ENCODE results near the gene ZEB2.

The ZEB2 gene

GRCh38 chr2:144512470-144512869, 7.4 kb downstream of the ZEB2 start:
- DNase-seq: no peak

DNA sequence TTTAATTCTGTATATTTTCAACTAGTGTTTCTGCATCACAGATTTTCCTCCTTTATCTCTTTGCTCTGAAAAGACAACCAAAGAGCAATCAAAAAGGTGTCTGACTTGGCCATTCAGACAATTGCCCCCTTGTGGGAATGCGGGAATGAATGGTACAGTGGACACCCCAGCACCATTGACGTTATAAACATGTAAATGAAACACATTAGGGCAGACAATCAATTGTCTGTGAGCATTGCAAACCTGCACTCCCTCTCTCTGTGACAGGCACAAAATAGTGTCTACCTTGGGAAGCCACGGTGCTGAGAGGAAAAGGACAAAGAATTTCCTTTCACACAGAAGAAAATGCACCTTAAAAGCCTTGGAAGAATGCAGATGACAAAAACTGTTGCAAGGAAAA, 8.0 kb downstream of the ZEB2 start:
- no peak for DNase-seq

GRCh38 chr2:144511226-144511810, 8.6 kb downstream of the ZEB2 start:
- DNase-seq: no peak

DNA sequence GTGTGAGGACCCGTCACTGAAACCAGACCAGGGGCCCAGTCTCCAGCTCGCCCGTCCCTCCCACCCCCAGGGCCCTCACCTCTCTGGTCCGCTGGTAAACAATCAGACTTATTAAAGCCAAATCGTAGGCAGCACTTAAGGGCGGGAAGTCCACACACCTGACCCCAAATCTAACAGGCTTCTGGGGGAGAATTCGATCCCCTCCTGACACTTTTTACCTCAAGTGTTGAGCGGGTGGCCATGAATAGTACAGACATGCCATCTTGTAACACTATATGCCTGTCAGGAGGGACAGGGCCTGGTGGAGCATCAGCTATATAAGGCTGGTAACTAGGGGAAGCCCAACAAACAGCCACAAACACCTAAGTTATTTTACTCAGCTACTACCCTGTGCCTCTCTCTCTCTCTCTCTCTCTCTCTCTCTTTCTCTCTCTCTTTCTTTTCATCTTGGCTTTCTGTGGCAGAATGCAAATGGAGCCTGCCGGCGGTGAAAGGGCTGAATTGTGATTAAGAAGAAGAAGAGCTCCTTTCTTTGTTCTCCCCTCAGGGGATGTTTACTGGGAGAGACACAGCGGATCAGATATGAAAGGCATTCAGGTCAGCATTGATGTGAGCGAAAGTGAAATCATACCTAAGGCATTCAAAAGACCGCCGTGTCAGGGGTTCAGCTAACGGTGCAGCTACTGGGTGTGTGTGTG, 9.5 kb downstream of the ZEB2 start:
- DNase-seq: no peak

GRCh38 chr2:144509879-144510221, 10.1 kb downstream of the ZEB2 start:
- no peak for DNase-seq

DNA sequence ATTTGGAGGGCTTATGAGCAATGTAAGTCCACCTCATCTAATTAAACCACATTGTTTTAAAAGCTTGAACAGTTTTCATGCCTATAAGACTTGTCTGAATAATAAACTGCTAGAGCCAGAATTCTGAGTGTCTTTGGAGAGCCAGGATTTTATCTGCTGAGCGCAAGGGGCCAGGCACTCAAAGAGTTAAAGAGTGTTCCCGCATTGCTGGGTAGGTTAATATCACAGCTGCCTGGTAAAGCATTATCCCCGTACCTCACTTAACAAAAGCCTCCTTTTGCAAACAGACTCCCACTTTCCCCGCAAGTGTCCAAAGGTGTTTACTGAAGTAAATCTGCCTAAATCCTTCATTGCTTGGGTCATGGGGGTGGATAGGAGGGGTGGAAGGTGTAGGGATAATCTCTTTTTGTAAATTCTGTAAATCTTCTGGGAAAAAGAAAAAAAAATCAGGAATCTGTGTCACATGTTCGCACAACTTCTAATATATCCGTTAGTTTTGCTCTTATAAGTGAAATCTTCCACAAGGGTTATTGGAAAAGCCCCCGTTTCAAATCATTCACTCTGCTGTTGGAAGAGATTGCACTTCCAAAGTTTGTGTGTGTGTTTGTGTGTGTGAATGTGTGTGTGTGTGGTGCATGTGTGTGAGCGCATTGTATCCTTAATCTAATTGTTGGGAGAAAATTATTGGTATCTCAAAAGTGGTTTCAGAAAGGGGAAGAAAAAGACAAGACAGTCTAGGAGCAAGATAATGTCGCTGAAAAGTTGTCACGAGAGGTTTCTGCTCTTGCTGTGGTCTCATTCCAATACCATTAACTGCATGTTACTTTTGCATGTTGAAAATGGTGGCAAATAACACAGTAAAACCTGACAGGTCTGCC, 10.7 kb downstream of the ZEB2 start:
- DNase-seq: no peak

DNA sequence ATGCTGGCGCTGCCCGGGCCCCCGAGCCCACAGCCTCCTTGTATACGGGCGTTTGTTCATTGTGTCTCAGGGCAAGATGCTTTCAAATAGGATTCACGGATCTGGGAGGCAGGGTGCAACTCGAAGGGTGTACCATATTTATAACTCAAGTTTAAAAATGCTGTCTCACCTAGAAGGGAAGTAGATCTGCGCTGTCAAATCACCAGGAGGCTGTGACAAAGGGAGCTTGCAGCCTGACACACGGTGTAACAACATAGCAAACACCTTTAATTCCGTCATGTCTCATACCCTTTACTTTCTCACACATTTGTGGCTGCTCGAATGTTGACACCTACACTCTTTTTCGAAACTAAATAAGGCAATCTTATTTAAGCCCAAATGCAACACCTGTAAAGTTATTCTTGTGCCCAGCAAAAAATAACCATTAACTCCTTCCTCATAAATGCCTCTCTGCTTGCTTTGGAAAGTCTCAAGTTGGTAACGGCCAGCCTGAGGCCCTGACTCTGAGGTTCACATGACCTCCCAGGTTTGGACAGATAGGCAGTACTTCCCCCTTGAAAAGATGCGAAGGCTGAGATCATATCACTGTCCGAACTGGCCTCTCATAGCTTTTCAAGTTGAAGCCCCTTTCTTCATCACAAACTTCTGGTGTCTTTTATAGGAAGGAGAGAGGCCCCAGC, 11.6 kb downstream of the ZEB2 start:
- DNase-seq: no peak

DNA sequence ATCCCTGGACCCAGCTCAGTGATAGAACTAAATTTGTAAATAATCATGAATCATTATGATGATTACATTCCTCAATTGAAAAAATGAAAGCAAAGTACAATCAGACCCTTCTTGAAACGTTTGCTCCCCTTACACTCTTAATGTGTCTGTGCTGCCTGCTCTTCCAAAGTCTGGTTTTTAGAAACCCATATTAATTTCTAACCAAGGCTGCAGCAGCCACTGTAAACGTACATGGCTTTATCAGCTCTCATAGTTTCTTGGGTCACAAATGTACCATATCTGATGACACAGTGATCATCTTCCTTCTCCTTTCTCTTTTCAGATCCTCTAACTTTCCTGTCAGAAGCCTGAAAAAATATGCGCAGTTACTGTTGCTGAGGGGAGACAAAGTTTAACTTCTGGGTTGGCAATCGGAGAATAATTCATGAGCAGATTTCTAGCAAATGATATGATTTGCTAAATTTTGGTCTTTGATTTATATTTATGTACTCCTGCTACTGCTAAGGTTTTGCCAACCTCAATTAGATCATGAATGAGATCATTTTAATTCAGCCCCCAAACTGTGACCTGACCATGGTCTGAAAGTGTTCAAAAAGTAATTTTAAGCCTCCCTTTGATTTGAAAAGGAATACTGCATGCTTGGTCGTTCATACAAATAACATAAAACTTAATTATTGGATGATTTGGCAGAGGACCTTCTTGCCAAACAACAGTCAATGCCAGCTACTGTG, 12.3 kb downstream of the ZEB2 start:
- no peak for DNase-seq

GRCh38 chr2:144505245-144505831, 14.6 kb downstream of the ZEB2 start:
- no peak for DNase-seq

GRCh38 chr2:144504218-144504641, 15.7 kb downstream of the ZEB2 start:
- DNase-seq: no peak

GRCh38 chr2:144503242-144503641, 16.7 kb downstream of the ZEB2 start:
- no peak for DNase-seq

GRCh38 chr2:144502369-144502768, 17.6 kb downstream of the ZEB2 start:
- DNase-seq: no peak

DNA sequence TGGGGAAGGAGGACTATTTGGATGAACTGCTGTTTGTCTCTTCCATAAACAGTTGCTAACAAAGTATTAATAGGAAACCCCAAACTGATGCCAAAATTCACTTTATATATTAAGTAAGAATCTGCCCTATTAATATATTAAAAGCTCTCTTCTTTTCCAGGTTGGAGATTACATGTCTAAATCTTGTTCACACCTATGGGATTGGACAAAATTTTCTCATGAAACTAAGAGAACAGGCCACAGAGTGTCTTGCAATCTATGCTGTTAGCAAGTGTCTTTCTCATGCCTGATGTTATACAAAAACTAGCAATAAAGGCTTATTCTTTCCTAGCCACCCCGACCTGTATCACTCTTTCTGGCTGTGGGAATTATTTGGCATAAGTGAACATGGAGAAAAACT, 18.3 kb downstream of the ZEB2 start:
- DNase-seq: no peak

DNA sequence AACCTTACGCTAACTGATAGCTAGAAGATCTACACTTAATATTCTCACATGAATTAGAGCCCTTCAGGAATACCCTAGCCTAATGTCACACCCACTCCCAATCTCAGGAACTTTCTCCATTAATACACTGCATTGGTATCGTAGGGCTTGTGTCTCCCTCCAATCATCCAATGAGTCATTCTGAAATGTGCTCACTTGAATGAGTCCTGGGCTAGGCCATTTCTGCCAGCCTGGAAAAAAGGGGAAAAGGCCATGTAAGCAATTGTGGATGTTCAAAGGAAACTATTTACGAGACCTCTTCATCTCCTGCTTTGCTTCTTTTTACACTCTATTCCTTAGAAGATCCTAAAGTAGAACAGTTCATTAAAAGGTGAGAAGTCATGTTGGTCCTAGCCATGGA, 18.8 kb downstream of the ZEB2 start:
- DNase-seq: no peak

- no peak for DNase-seq
Observed at GRCh38 chr2:144500563-144500962, 19.4 kb downstream of the ZEB2 start.

- no peak for DNase-seq
Observed at GRCh38 chr2:144498277-144498676, 21.6 kb downstream of the ZEB2 start.

DNA sequence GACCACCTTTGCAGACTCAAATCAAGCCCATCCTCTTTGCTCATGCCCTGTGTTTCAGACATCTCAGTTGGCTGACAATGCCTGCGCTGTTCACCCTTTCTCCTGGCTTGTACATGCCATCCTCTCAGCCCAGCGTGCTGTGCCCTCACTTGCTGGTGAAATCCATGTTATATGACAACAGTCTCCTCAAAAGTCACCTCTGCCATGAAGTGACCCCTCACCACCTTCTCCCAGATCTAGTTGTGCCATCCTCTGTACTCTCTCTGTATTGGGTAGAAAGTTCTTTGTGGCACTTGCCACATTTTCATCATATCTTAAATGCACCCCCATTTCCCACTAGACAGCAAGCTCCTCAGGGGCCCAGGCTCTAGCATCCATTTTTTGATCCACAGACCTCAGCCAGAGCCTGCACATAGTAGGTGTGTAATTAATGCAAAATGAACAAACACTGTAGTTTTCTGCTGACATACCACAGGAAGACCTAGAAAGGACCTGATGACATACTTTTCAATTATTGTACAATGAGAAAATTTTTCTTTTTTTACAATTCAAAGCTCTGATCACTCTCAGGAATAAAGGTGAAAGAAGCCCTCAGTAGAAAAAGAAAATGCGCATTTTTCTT, 22.8 kb downstream of the ZEB2 start:
- no peak for DNase-seq

GRCh38 chr2:144496092-144496976, 23.6 kb downstream of the ZEB2 start:
- DNase-seq: no peak

DNA sequence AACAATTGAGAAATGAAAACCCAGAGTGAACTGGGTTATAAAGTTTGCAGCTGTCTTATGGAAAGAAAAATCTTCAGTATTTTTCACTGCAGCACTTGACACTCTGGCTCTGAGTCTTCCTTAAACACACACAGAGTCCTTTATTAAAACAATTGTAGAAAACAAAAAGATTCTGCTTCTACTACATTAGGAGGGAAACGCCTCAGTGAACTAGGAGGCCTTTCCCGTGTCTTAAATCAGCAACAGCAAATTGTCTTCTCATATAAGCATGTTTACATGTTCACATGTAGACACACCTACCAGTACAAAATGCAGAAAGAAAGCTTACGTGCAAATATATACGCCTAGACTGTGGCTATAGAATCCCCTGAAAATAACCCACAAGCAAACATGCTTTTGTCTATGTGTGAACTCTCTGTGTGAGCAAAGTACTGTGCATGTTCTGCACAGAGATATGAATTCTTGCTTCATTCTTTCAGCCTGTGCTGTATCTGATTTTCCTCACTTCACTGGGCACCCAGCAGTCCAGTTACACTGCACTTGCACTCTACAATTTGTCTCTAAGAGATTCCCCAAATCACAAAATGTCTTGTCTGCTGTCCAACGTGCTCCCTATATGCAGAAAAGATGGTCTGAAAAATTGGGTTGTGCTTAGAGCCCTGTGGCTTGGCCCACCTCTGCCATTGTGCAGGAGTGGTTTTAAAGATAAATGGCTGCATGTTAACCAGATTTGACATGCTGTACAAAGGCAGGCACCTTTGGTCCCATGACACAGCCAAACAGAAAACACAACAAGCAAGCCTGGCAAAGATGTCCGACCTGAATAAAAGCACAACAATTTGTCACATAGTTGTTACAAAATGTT, 24.5 kb downstream of the ZEB2 start:
- DNase-seq: no peak
